ENCODE measurements around the gene XRN2.
"Not testable (repeated sequence)": the region's sequence is repeated elsewhere in the genome, so short reads cannot be mapped to it uniquely, and the experiment has no call there.

XRN2 gene

DNA sequence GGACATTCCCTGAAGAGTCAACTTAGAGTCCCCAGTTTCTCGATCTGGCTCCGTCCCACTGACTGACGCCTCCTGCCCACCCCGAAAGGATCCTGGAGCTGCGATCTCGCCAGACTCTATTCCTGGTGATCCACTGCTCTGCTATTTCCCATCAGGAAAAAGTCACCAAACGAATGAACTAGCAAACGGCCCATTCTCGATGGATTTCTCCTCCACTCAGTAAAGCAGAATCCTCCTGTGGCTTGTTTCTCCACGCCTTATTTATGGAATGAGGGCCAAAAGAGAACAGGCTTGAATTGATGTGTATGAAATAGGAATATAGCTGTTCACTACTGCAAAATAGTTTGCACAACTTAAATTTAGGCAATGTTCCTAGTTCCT is 88.8 kb downstream of the XRN2 start:
- DNase-seq, result no peak

DNA sequence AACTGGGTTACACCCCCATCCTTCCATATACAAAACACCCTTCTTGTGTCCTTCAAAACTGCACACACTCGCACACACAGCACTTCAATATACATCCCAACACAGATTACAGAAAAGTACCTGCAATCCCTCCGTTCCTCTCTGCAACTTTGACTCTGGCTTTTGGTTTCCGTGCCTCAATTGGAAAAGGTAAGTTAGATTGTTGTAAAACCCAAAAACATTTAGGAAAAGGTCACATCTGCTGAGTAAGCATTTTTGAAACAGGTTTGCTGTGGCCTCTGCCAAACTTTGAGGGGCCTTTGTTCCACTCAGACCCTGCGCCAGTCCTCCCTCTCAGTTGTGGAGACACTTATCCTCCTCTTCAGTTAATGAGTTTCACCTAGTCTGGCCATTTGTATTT is 90.0 kb downstream of the XRN2 start:
- DNase-seq, result no peak

DNA sequence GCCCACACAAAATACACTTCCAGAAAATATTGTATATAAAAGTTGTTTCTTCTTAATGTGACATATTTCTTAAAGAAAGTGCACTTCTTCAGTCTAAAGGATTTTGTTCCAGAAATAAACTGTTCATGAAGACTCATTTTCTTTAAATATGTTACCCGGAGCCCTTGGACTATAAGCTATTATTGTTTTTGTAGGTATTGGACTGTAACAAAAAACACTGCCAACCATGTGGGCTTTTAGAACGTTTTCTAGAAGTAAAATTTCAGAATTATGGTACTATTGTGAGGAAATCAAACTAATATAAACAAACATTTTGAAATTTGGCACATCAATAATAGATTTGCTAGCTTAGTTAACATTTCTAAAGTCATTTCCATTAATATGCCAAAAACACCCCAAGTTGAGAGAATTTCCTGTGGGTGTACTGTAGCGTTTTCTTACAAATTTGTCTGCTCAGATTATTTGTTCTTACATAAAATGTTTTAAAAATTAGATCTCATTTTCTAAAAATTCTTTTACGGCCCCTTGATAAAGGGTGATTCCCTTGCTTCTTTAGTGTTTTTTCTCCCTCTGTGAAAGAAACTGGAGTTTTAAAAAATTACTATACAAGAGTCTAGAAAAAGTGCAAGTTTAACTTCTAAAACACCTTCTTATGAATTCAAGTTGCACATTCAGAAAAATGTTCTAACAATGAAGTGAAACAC is 90.8 kb downstream of the XRN2 start:
- no peak for DNase-seq

GRCh38 chr20:21394551-21394950 is 91.4 kb downstream of the XRN2 start:
- DNase-seq, result no peak

DNA sequence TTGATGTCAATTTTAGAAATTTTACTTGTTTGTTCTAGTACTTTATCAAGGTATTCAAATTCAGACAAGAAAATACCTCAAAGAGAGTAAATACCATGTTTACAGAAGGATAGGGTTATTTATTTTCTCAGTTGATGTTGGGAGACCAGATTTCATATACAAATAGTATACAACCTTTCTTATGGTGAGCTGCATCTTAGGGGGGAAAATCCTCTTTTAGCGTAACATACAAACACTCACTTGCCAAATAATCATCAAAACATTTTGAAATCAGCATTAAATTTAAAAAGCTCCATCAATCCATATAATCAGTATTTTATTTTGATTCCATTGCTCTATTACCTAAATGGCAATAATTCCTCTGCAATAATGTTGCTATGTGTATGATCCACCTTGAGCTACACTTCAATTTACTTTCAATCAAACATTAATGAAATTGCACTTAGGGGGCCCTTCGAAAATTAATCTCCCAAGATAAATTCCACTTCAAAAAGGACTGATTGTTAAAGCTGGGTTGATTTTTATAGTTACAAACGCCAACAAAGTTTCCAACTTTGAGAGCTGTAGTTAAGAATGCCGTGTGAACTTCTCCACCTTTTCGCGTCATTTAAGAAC is 92.0 kb downstream of the XRN2 start:
- DNase-seq, result no peak

- DNase-seq, result no peak
These were observed 92.8 kb downstream of the XRN2 start for GRCh38 chr20:21395666-21396598.

- no peak for DNase-seq
These were observed 93.6 kb downstream of the XRN2 start for GRCh38 chr20:21396599-21397340.

DNA sequence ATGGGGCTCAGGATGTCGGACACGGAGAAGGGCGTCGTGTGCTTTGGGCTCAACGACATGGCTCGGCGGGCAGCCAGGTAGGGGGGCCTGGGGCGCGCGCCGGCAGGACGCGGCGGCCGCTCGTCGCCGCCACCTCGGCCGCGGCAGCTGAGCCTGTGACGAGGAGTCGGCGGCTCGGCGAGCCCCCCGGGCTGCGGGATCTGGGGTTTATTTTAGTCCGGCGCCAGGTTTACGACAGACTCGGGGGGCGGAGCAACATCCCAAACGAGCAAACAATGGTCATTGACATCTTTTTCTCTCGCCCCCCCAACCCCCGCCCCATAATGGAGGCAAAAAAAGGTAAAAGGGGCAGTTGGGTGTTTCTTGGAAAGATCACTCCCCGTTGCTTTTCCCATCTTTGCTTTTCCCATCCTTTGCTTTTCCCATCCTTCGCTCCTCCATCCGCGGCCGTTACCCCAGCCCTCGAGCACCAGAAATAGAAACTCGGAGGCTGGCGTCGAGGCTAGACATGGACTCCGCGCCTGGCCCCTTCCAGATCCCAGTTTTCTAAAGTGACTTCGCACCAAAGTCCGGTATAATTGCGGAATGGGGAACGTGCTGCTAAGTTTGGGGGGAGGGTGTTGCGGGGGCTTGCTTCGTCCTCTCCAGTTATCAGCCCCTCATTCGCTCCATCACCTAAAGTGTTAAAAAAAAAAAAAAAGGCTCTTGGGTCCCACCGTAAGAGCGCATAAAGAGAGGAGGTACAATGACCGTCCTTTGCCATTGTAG is 94.4 kb downstream of the XRN2 start, which contains the start of gene NKX2-4:
NKX2-4 (minus strand) TSS at position 186 of the 768 bp plus-strand sequence; CDS start at position 59, 127 bp downstream.
- no peak for DNase-seq

- no peak for DNase-seq
These were observed 95.2 kb downstream of the XRN2 start for GRCh38 chr20:21398109-21399004.

GRCh38 chr20:21399005-21399475 is 95.9 kb downstream of the XRN2 start:
- no peak for DNase-seq

GRCh38 chr20:21411725-21412124 is 108.6 kb downstream of the XRN2 start:
- no peak for DNase-seq

GRCh38 chr20:21413996-21414395 is 110.9 kb downstream of the XRN2 start:
- not testable (repeated sequence) for DNase-seq

DNA sequence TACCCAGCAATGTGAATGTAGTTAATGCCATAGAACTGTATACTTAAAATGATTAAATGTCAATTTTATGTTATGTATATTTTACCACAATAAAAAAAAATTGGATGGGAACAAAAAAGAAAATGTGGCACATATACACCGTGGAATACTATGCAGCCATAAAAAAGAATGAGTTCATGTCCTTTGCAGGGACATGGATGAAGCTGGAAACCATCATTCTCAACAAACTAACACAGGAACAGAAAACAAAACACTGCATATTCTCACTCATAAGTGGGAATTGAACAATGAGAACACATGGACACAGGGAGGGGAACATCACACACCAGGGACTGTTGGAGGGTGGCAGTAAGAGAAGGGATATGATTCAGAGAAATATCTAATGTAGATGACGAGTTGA is 116.0 kb downstream of the XRN2 start:
- not testable (repeated sequence) for DNase-seq

DNA sequence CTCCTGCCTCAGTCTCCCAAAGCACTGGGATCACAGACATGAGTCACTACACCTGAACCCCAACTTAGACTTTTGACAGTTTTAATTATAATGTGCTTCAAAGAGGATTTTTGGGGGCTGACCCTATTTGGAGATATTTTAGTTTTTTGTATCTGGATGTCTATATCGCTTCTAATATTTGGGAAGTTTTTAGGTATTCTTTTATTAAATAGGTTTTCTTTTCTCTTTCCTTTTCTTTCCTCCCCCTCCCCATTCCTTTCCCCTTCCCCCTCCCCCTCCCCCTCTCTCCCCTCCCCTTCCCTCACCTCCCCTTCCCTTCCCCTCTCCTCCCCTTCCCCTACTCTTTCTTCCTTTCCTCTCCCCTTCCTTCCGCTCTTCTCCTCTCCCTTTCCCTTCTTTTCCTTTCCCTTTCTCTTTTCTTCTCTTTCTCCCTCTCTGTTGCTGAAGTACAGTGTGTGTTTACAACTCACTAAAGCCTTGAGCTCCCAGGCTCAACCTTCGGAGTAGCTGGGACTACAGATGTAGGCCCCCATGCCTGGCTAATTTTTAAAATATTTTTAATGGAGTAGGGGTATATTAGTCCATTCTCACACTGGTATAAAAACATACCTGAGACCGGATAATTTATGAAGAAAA is 118.6 kb downstream of the XRN2 start:
- no peak for DNase-seq

DNA sequence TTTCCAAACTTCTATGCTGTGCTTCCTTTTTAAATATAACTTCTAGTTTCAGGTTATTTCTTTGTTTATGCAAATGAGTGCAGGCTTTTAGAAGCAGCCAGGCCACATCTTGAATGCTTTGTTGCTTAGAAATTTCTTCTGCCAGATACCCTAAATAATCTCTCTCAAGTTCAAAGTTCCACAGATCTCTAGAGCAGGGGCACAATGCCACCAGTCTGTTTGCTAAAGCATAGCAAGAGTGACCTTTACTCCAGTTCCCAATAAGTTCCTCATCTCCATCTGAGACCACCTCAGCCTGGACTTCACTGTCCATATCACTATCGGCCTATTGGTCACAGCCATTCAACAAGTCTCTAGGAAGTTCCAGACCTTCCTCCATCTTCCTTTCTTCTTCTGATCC is 120.6 kb downstream of the XRN2 start:
- DNase-seq, result not testable (repeated sequence)

DNA sequence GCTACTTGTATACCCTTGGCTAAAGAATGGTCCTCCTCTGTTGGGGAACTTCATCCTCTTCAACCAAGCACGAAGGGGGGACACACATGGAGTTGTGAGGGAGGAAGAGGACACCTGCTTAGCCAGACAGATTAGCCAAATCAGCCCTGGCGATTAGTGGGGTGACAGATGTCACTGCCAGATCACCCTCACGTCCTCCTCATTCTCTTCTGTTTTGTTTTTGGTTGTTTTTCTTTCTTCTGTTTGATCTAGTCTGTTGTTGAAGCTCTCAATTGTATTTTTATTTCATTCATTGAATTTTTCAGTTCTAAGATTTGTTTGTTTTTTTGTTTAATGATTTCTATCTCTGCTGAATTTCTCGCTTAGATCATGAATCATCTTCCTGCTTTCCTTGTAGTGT is 121.7 kb downstream of the XRN2 start:
- no peak for DNase-seq

- DNase-seq, result no peak
These were observed 126.9 kb downstream of the XRN2 start for GRCh38 chr20:21430020-21430419.

GRCh38 chr20:21432911-21433310 is 129.8 kb downstream of the XRN2 start:
- no peak for DNase-seq

DNA sequence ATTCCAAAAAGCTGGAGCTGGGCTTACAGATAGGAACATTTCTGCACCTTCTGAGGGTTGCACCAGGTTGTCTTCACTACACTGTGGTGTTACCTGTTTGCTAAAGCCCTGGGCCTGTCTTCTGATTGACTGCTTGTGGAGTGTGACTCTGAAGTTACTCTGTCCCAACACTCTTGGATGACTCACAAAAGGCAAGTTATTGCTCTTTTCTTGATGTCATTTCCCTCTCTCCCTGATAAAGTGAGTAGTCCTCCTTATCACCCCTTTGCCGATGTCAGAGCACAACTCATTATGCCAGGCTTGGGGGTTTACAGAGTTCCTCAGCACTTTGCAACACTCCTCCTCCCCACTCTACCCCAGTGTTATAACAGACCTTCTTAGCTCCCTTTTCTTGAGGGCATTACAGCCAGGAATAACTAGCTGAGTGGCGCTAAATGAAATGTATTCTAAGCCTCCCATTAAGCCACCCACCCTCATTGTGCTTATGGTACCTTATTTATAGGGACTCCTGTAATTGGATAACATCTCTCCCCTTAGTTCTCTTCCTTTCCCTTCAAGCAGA is 130.3 kb downstream of the XRN2 start:
- no peak for DNase-seq

DNA sequence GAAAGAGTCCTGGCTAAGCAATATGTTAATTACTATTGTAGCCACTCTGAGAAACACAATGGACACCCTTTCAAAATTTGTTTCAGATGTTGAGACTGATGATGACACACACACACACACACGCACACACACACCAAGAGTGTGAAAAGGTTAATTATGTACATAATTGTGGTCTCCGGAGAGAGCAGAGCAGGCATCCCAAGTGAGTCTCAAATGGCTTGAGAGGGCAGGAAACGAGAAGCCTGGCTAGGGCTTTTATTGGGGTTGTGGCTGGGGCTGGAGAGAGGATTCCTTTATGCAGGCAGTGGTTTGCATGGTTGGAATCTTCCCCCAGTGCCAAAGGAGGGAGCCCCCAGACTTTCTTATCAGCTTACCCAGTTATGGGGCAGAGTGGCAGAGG is 132.4 kb downstream of the XRN2 start:
- DNase-seq, result no peak

Data from RPMI8226 (cell line).